NB4 (cell line): ENCODE data around the gene TOX3.

ENCODE experiments used
- CTCF ChIP-seq: IDR thresholded peaks from one replicate; pipeline ENCODE4 v1.5.1; 2012; ENCODE audit warnings: low read depth, low read length
- MAX ChIP-seq: IDR thresholded peaks from 2 replicates; pipeline ENCODE4 v1.6.1; 2011; ENCODE audit warnings: low read depth, low read length
- MYC ChIP-seq: IDR thresholded peaks from 2 replicates; pipeline ENCODE4 v1.6.1; 2011; ENCODE audit warnings: low read depth, low read length
- POLR2A ChIP-seq: IDR thresholded peaks from 2 replicates; pipeline ENCODE4 v1.6.1; 2011; ENCODE audit warnings: mild to moderate bottlenecking; ENCODE audit not compliant: insufficient read length; ENCODE audit errors: extremely low read depth

GRCh38 chr16:52578007-52578828 is 31.3 kb upstream of the TOX3 start:
- TF ChIP-seq CTCF = no peak
- no peak for TF ChIP-seq POLR2A
- TF ChIP-seq MAX = no peak
- TF ChIP-seq MYC = no peak
